NOMO-1 (cell line): Measurements from ENCODE around the gene CABP7.

Source experiments
- DNase-seq, 2 experiments: peaks; one replicate each; lab custom pipeline; 2025; ENCODE audit not compliant: unreplicated experiment in 2 of 2; lab: John Stamatoyannopoulos, UW

CABP7 gene

DNA sequence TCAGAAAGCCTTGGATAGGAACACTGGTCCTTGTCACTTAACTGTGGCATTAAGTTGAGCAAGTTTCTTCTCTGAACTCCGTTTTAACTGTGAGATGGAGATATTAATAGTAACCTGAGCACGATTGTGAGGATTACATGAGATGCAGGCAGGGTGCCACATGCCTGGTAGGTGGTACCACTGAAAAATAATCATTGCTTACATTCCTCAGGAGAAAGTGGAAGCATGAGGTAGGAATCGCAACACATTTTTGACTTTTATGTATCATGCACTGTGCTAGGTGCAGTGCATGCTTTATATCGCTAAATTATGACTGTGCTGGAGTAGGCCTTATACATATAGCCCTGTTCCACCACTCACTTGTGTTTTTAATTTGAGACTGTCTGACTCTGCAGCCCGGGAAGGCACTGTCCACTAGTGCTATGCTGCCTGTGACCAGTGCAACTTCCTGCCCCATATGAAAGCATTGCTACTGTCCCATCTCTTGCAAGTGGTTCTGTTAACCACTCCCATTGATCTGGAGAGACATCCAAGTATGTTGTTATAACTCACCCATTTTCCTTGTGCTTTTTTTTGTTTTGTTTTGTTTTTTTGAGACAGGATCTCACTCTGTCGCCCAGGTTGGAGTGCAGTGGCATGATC, 48.4 kb downstream of the CABP7 start:
- no peak for DNase-seq

DNA sequence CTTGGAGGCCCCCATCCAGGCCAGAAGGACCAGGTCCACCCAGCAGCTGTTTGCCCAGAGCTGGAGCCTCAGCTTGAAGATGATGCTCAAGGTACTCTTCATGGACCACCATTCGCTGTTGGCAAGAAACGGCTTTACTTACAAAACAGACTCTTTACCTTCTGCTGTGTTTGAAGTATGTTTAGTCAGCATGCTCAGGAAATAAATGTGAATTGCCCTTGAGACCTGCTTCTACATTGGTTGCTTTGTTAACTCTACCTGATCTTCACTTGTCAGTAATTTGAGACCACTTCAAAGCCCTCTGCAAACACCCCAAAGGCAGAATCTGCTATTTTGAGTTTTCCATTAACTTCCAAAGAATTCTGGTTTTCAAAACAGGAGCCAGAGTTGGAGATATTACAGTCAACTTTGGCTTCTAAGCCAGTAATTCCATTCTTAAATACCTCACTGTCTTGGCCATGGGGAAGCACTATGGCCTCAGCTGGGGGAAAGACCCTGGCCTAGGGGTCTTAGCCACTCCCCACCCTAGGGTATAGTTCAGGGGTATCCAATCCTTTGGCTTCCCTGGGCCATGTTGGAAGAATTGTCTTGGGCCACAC, 50.0 kb downstream of the CABP7 start:
- no peak for DNase-seq

DNA sequence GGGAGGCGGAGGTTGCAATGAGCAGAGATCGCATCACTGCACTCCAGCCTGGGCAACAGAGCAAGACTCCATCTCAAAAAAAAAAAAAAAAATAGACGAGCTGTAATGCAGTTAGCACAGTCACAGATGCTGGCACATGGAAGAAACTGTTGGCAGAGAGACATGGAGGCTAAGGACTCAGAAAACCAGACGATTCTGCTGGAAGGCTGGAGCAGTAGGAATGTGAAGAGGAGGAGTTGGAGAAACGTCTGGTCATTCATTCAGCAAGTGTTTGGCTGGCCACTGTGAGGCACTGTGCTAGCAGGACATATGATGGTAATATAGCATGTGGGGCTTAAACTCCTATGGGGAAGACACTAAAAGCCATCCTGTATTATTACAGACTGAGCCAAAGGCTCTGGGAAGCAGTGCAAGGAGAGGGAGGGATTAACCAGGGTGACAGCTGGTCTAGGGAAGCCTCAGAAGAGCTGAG, 52.4 kb downstream of the CABP7 start:
- no peak for DNase-seq

DNA sequence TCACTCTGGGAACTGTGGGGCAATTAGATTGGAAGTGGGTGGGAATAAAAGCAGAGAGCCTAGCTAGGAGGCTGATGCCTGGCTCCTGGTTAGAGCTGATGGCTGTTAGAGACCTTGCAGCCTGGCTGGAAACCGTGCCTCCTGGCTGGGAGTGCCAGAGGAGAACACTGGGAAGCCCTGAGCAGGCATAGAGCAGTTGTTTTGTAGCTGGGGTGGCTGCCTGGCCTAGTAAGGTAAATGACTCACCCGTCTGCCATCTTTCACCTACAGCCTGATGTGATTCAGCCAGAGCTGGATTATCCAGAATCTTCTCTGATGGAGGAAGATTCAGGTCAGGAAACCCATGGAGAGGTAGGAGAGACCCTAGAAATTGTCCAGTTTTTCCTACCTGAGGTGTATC, 53.4 kb downstream of the CABP7 start:
- no peak for DNase-seq

DNA sequence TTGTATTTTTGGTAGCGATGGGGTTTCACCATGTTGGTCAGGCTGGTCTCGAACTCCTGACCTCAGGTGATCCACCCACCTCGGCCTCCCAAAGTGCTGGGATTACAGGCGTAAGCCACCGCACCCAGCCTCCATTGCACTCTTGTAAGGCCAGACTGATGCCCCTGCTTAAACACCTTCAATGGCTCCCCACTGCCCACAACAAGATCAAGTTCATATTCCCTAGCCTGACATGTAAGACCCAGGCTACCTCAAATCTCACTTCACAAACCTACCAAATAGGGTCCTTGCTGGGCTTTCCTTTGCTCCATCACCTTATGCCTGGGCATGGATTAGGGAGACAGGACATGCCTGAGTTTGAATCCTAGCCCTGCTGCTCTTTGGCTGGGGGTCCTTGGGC, 60.4 kb downstream of the CABP7 start:
- DNase-seq: no peak

DNA sequence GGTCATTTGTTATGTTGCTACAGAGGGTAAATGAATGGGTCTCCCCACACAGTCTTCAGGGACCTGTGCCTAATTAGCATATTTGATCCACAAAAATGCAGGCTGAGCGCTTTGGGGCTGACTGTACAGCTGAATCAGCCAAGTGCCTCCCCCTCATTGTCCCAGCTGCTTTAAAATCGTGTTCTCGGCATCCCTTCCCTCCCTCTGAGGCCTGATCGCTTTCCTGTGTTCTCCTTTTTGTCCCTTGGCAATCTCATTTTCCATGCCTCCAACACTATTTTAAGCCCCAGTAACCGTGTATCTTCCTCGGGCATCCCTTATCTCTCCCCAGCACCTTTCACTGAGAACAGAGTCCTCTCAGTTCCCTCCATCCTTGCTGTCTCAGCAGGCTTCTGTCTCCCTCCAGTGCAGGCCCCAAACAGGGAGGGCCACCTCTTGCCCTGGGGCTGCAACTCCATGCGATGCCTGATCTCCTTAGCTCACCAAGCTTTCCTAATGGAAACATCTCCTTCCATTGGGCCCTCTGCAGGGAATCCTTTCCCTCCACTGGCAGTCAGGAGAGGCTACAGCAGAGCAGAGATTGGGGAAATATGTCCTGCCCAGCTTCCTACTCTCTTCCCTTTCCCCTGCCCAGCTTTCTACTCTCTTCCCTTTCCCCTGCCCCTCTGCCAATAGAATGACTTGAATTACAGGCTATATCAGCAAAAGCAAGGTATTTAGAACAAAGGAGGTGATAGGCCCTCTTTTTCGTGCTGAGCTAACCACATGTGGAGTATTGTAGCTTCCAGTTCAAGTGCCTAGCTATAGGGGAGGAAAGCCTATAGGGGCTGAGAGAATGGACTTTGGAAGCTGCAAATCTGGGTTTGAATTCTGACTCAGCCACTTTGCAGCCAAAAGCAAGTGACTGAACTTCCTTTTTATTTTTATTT, 61.2 kb downstream of the CABP7 start:
- peak in 1 of 2 experiments; percentile 26 for DNase-seq
